ENCODE data around the gene MARCO.

DNA sequence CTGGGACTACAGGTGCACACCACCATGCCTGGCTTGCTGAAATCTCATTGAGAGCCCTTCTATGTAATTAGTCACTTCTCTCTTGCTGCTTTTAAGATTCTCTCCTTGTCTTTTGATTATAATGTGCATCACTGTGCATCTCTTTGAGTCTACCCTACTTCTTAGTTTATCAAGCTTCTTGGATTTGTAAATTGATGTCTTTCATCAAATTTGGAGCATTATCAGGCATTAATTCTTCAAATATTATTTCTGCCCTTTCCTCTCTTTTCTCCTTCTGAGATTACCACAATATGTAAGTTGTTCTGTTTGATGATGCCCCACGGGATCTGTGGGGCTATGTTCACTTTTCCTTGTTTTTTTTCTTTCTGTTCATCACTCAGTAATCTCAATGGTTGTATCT lies 9.0 kb upstream of the MARCO start:
- TF ChIP-seq, protein P1, sequence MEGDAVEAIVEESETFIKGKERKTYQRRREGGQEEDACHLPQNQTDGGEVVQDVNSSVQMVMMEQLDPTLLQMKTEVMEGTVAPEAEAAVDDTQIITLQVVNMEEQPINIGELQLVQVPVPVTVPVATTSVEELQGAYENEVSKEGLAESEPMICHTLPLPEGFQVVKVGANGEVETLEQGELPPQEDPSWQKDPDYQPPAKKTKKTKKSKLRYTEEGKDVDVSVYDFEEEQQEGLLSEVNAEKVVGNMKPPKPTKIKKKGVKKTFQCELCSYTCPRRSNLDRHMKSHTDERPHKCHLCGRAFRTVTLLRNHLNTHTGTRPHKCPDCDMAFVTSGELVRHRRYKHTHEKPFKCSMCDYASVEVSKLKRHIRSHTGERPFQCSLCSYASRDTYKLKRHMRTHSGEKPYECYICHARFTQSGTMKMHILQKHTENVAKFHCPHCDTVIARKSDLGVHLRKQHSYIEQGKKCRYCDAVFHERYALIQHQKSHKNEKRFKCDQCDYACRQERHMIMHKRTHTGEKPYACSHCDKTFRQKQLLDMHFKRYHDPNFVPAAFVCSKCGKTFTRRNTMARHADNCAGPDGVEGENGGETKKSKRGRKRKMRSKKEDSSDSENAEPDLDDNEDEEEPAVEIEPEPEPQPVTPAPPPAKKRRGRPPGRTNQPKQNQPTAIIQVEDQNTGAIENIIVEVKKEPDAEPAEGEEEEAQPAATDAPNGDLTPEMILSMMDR (IDR thresholded peaks at IDR 0.05), result no peak
- no peak for TF ChIP-seq EZH2 (IDR thresholded peaks at IDR 0.05; ENCODE audit: borderline replicate concordance, insufficient read depth, low read depth, low read length, poor library complexity, severe bottlenecking)

Data from B cell (primary cell).